SK-N-SH treated with all-trans-retinoic acid at 6 μM for 48 hours (cell line): ENCODE measurements around the gene SFMBT1.

ENCODE experiments used
- ATAC-seq: fragments of 200-7000 bp; cut with Tn5 transposase; 3 replicates; pipeline ENCODE4 v1.9.1; 2020; ENCODE audit warnings: mild to moderate bottlenecking, moderate library complexity
- BACH2 ChIP-seq: fragments of 250-450 bp; sonication (Bioruptor Pico); IDR thresholded peaks from 2 replicates; pipeline ENCODE4 v1.9.0; 2021; ENCODE audit warnings: mild to moderate bottlenecking, borderline replicate concordance
- CSDC2 ChIP-seq: fragments of 250-450 bp; sonication (Bioruptor Pico); IDR thresholded peaks from 2 replicates; pipeline ENCODE4 v1.5.0; 2020; ENCODE audit warnings: mild to moderate bottlenecking, moderate library complexity
- CSRNP3 ChIP-seq: fragments of 250-450 bp; sonication (Bioruptor Pico); IDR thresholded peaks from 2 replicates; pipeline ENCODE4 v1.5.1; 2021; ENCODE audit warnings: mild to moderate bottlenecking, moderate library complexity
- ESRRG ChIP-seq: fragments of 250-450 bp; sonication (Bioruptor Pico); IDR thresholded peaks from 2 replicates; pipeline ENCODE4 v1.6.1; 2021; ENCODE audit warnings: mild to moderate bottlenecking
- GLIS3 ChIP-seq: fragments of 250-450 bp; sonication (Bioruptor Pico); IDR thresholded peaks from 2 replicates; pipeline ENCODE4 v1.5.0; 2020; ENCODE audit warnings: mild to moderate bottlenecking, moderate library complexity
- ISL1 ChIP-seq: fragments of 250-450 bp; sonication (Bioruptor Pico); IDR thresholded peaks from 2 replicates; pipeline ENCODE4 v2.1.2; 2022; ENCODE audit warnings: mild to moderate bottlenecking, moderate library complexity
- OSR1 ChIP-seq: fragments of 250-450 bp; sonication (Bioruptor Pico); IDR thresholded peaks from 2 replicates; pipeline ENCODE4 v1.8.0; 2022; ENCODE audit warnings: moderate library complexity, mild to moderate bottlenecking, inconsistent platforms
- PATZ1 ChIP-seq: fragments of 250-450 bp; sonication (Bioruptor Pico); IDR thresholded peaks from 2 replicates; pipeline ENCODE4 v1.8.0; 2020; ENCODE audit warnings: mild to moderate bottlenecking, moderate library complexity, borderline replicate concordance
- POU6F1 ChIP-seq: fragments of 250-450 bp; sonication (Bioruptor Pico); IDR thresholded peaks from 2 replicates; pipeline ENCODE4 v1.8.0; 2021; ENCODE audit warnings: low read depth, mild to moderate bottlenecking, moderate library complexity, borderline replicate concordance
- PPARA ChIP-seq: fragments of 250-450 bp; sonication (Bioruptor Pico); IDR thresholded peaks from 2 replicates; pipeline ENCODE4 v1.5.0; 2020; ENCODE audit warnings: mild to moderate bottlenecking, borderline replicate concordance
- RARB ChIP-seq: fragments of 250-450 bp; sonication (Bioruptor Pico); IDR thresholded peaks from 2 replicates; pipeline ENCODE4 v1.8.0; 2021; ENCODE audit warnings: mild to moderate bottlenecking, moderate library complexity
- SNAI2 ChIP-seq: fragments of 250-450 bp; sonication (Bioruptor Pico); IDR thresholded peaks from 2 replicates; pipeline ENCODE4 v1.5.0; 2020; ENCODE audit warnings: mild to moderate bottlenecking, moderate library complexity
- TOX ChIP-seq: fragments of 250-450 bp; sonication (Bioruptor Pico); IDR thresholded peaks from 2 replicates; pipeline ENCODE4 v1.8.0; 2021; ENCODE audit warnings: mild to moderate bottlenecking, moderate library complexity, borderline replicate concordance
- TSHZ2 ChIP-seq: fragments of 250-450 bp; sonication (Bioruptor Pico); IDR thresholded peaks from 2 replicates; pipeline ENCODE4 v1.5.0; 2020; ENCODE audit warnings: mild to moderate bottlenecking, moderate library complexity
- ZFP3 ChIP-seq: fragments of 250-450 bp; sonication (Bioruptor Pico); IDR thresholded peaks from 2 replicates; pipeline ENCODE4 v1.5.0; 2020; ENCODE audit warnings: mild to moderate bottlenecking, moderate library complexity
- ZFP30 ChIP-seq: fragments of 450-650 bp; formaldehyde crosslinking; IDR thresholded peaks from 2 replicates; pipeline ENCODE4 v1.5.0; 2022; ENCODE audit warnings: mild to moderate bottlenecking, moderate library complexity
- ZNF565 ChIP-seq: fragments of 450-650 bp; formaldehyde crosslinking; conservative IDR thresholded peaks from 2 replicates; pipeline ENCODE4 v1.5.0; 2020; ENCODE audit warnings: low read depth, mild to moderate bottlenecking, moderate library complexity
- ZNF70 ChIP-seq: fragments of 450-650 bp; formaldehyde crosslinking; IDR thresholded peaks from 2 replicates; pipeline ENCODE4 v1.5.0; 2020; ENCODE audit warnings: mild to moderate bottlenecking, moderate library complexity
- ZNF8 ChIP-seq: fragments of 450-650 bp; formaldehyde crosslinking; IDR thresholded peaks from 2 replicates; pipeline ENCODE4 v1.5.0; 2020; ENCODE audit warnings: mild to moderate bottlenecking, moderate library complexity

SFMBT1 gene

GRCh38 chr3:53092216-53092615, 46.3 kb upstream of the SFMBT1 start (continued):
- TF ChIP-seq CSRNP3, result no peak
- no peak for TF ChIP-seq PPARA (CRISPR knock-in tag)
- no peak for TF ChIP-seq GLIS3 (CRISPR knock-in tag)

GRCh38 chr3:53091011-53091410, 45.1 kb upstream of the SFMBT1 start:
- ATAC-seq, result no peak
- TF ChIP-seq POU6F1 (CRISPR knock-in tag) (no peak), GLIS3 (CRISPR knock-in tag) (no peak), TOX (CRISPR knock-in tag) (no peak), ZNF565 (CRISPR knock-in tag) (no peak), RARB (CRISPR knock-in tag) (no peak), ZFP30 (CRISPR knock-in tag) (no peak), ZNF8 (CRISPR knock-in tag) (no peak)

GRCh38 chr3:53089511-53089910, 43.6 kb upstream of the SFMBT1 start:
- TF ChIP-seq POU6F1 (CRISPR knock-in tag) (no peak), ZFP3 (CRISPR knock-in tag) (no peak), BACH2 (CRISPR knock-in tag) (no peak), ISL1 (CRISPR knock-in tag) (no peak), TSHZ2 (CRISPR knock-in tag) (no peak), ESRRG (CRISPR knock-in tag) (no peak), PPARA (CRISPR knock-in tag) (no peak), CSDC2 (CRISPR knock-in tag) (no peak), PATZ1 (CRISPR knock-in tag) (no peak), OSR1 (no peak), SNAI2 (CRISPR knock-in tag) (no peak), ZNF565 (CRISPR knock-in tag) (no peak), ZNF70 (CRISPR knock-in tag) (no peak), TOX (CRISPR knock-in tag) (no peak)
- ATAC-seq, result no peak

GRCh38 chr3:53085476-53085875, 39.6 kb upstream of the SFMBT1 start:
- ATAC-seq, result no peak

More at GRCh38 chr3:53085476-53085875, 39.6 kb upstream of the SFMBT1 start:
- TF ChIP-seq RARB (CRISPR knock-in tag), result no peak
- TF ChIP-seq, all 23 proteins: peak for 0
